ENCODE measurements around the gene NFASC. TPM values are rescaled to one million over a fixed set of nuclear protein-coding genes. Genes with fewer than 3 reads are reported as not detected.

Gene NFASC
- total and polyA plus RNA-seq, 8 donors = 3.3 to 12.7 (median 6.7) TPM

GRCh38 chr1:204880906-204881305 lies 10.2 kb downstream of the NFASC start:
- Histone ChIP-seq H3K9me3 (no peaks in the 10 kb centered on the region), H3K27ac (no peak overlapping the region), H3K36me3 (no peaks in the 10 kb centered on the region), H3K4me1 (peaks cover 0 to 3% (median 0%) of the 10 kb centered on the region in 3 donors), H3K27me3 (no peaks in the 10 kb centered on the region), H3K4me3 (no peak overlapping the region)
- DNase-seq (no peak), ATAC-seq (no peak), FAIRE-seq (no peak)
- 88 to 89% methylated on average over 7 of the region's 7 CpGs for WGBS, 2 donors
- intact Hi-C loops (cut with DNase I) = no loop called here
- TF ChIP-seq, protein P1, sequence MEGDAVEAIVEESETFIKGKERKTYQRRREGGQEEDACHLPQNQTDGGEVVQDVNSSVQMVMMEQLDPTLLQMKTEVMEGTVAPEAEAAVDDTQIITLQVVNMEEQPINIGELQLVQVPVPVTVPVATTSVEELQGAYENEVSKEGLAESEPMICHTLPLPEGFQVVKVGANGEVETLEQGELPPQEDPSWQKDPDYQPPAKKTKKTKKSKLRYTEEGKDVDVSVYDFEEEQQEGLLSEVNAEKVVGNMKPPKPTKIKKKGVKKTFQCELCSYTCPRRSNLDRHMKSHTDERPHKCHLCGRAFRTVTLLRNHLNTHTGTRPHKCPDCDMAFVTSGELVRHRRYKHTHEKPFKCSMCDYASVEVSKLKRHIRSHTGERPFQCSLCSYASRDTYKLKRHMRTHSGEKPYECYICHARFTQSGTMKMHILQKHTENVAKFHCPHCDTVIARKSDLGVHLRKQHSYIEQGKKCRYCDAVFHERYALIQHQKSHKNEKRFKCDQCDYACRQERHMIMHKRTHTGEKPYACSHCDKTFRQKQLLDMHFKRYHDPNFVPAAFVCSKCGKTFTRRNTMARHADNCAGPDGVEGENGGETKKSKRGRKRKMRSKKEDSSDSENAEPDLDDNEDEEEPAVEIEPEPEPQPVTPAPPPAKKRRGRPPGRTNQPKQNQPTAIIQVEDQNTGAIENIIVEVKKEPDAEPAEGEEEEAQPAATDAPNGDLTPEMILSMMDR (IDR thresholded peaks at IDR 0.05) = no peak

DNA sequence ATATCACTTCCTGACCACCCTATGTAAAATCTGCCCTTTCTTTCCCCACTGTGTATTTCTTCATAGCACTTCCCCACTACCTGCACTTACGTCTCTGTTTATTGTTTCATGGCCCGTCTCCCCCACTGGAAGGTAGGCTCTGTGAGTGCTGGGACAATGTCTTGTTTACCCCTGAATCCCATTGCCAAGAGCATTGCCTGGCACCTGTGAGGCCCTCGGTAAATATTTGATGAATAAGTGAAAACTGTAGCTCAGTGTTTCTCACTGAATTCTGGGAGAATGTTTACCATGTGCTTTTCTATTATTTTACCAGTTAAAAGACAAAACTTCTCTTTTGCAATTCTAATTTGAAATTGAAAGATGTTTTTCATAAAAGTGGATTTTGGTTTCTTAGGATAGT lies 11.8 kb downstream of the NFASC start:
- DNase-seq (no peak), FAIRE-seq (no peak), ATAC-seq (peak in 3 of 4 donors; percentile 40 to 69 (median 41))
- 29 to 37% methylated on average over 3 of the region's 3 CpGs for WGBS, 2 donors
- no peak overlapping the region for H3K27ac ChIP-seq
- H3K4me1 ChIP-seq = peaks cover 0 to 3% (median 0%) of the 10 kb centered on the region in 3 donors
- no peaks in the 10 kb centered on the region for H3K27me3 ChIP-seq
- H3K36me3 ChIP-seq = no peaks in the 10 kb centered on the region
- no peaks in the 10 kb centered on the region for H3K9me3 ChIP-seq
- TF ChIP-seq, protein P1 (IDR thresholded peaks at IDR 0.05) = no peak
- H3K4me3 ChIP-seq = no peak overlapping the region
- intact Hi-C loops (cut with DNase I) = no loop called here

DNA sequence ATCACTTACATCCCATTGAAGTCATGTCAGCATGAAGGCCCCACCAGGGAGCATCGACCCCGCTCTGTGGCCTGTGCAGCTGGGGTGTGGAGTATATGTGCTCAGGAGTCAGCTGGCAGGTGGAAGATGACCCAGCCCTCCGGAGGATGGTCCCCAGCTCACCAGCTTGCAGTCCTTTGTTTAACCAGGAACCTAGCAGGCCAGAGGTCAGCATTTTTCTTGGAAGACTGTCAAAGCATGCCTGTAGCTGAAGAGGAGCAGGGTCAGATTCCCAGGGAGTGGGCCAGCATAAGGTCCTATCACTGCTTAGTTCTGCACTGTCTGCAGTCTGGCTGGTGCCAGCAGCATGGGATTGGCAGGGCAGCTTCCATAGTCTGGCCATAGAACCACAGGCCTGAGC lies 12.7 kb downstream of the NFASC start:
- DNase-seq (no peak), ATAC-seq (no peak), FAIRE-seq (no peak)
- Histone ChIP-seq H3K9me3 (no peaks in the 10 kb centered on the region), H3K4me1 (peaks cover 0 to 3% (median 0%) of the 10 kb centered on the region in 3 donors), H3K4me3 (no peak overlapping the region), H3K27ac (no peak overlapping the region), H3K27me3 (no peaks in the 10 kb centered on the region), H3K36me3 (no peaks in the 10 kb centered on the region)
- TF ChIP-seq, protein P1 (IDR thresholded peaks at IDR 0.05) = no peak
- intact Hi-C loops (cut with DNase I) = no loop called here
- WGBS, 2 donors = 81% methylated on average over 3 of the region's 3 CpGs

DNA sequence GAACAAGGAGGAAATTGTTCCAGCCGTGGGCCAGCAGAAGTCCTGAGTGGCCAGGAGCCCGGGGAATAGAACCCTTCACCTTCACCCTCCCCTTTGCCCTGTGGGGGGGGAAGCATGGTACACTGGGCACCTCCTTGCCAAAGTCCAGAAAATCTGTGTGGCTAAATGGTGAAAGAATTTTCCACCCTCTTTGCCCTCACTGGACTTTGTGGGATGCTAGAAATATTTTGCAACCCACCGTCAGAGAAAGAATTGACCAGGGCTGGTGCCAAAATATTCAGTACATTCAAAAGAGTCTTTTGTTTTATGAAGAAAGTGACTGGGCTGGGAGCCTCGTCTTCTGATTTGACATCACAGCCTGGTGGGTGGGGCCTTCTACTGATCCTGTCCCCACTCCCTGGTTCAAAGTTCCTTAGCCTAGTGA lies 14.6 kb downstream of the NFASC start:
- DNase-seq (peak in 1 of 6 donors; percentile 14), ATAC-seq (peak in 3 of 4 donors; percentile 23 to 55 (median 36)), FAIRE-seq (no peak)
- Histone ChIP-seq H3K27me3 (no peaks in the 10 kb centered on the region), H3K4me3 (no peak overlapping the region), H3K27ac (peak overlapping the region in 1 of 4 donors; percentile 28), H3K9me3 (no peaks in the 10 kb centered on the region), H3K36me3 (no peaks in the 10 kb centered on the region), H3K4me1 (peaks cover 0 to 3% (median 0%) of the 10 kb centered on the region in 3 donors)
- intact Hi-C loops (cut with DNase I) = no loop called here
- WGBS, 2 donors = 21 to 24% methylated on average over 4 of the region's 4 CpGs
- TF ChIP-seq, protein P1 (IDR thresholded peaks at IDR 0.05) = no peak

- DNase-seq (no peak), ATAC-seq (no peak), FAIRE-seq (no peak)
- H3K27me3 ChIP-seq = no peaks in the 10 kb centered on the region
- no peak overlapping the region for H3K4me3 ChIP-seq
- TF ChIP-seq, protein P1 (IDR thresholded peaks at IDR 0.05) = no peak
- H3K4me1 ChIP-seq = peaks cover 0 to 3% (median 0%) of the 10 kb centered on the region in 3 donors
- H3K27ac ChIP-seq = peak overlapping the region in 1 of 4 donors; percentile 27
- no peaks in the 10 kb centered on the region for H3K36me3 ChIP-seq
- no peaks in the 10 kb centered on the region for H3K9me3 ChIP-seq
- intact Hi-C loops (cut with DNase I) = no loop called here
- 70 to 79% methylated on average over 8 of the region's 8 CpGs for WGBS, 2 donors
Measured at GRCh38 chr1:204885790-204886189, 15.1 kb downstream of the NFASC start.

All from pancreas (tissue), 10 donors.